ENCODE measurements around the gene SERP1.

Gene SERP1

GRCh38 chr3:150540297-150540696 is 6.0 kb downstream of the SERP1 start:
- Histone ChIP-seq H3K4me1 (ENCODE audit: control insufficient read depth, insufficient read depth, low read depth, low read length) (no peaks in the 10 kb centered on the region), H3K4ac (ENCODE audit: low read depth in 1 of 2, low read length in 2 of 2) (no peak overlapping the region), H3K79me1 (replicated peaks; ENCODE audit: low read length, poor library complexity, severe bottlenecking) (peaks cover 1% of the 10 kb centered on the region), H2AK5ac (ENCODE audit: low read length, severe bottlenecking) (no peak overlapping the region), H2BK5ac (ENCODE audit: low read depth, low read length, poor library complexity, severe bottlenecking) (no peak overlapping the region), H2AFZ (ENCODE audit: low read depth, low read length) (no peak overlapping the region), H2BK120ac (ENCODE audit: low read depth, low read length) (no peak overlapping the region), H4K91ac (ENCODE audit: low read length) (no peak overlapping the region), H2BK15ac (ENCODE audit: low read depth, poor library complexity, severe bottlenecking) (no peak overlapping the region), H3K27me3 (ENCODE audit: control insufficient read depth in 1 of 2, insufficient read depth in 1 of 2, low read length in 2 of 2) (no peaks in the 10 kb centered on the region), H3K4me3 (ENCODE audit: insufficient read depth in 1 of 2, low read depth in 1 of 2, low read length in 2 of 2) (no peak overlapping the region), H3K4me2 (ENCODE audit: low read length, poor library complexity, severe bottlenecking) (no peak overlapping the region), H3K36me3 (ENCODE audit: control insufficient read depth in 1 of 2, insufficient read depth in 2 of 2, low read depth in 1 of 2, low read length in 2 of 2) (peaks cover 0 to 33% of the 10 kb centered on the region in 2 experiments), H3K27ac (ENCODE audit: low read length, poor library complexity, severe bottlenecking) (no peak overlapping the region), H3K9me3 (ENCODE audit: control insufficient read depth, low read length) (no peaks in the 10 kb centered on the region), H3K9ac (ENCODE audit: low read length) (no peak overlapping the region), H3K14ac (ENCODE audit: low read length in 2 of 2) (no peak overlapping the region), H3K23ac (ENCODE audit: low read length in 2 of 2) (no peak overlapping the region), H3K18ac (ENCODE audit: low read depth in 1 of 2, low read length in 2 of 2) (no peak overlapping the region), H4K8ac (ENCODE audit: low read length) (no peak overlapping the region), H2BK12ac (ENCODE audit: low read length in 2 of 2) (no peak overlapping the region)
- DNase-seq: no peak
- WGBS: 100% methylated on average over 1 of the region's 2 CpGs

- no peak overlapping the region for H2AK5ac ChIP-seq (ENCODE audit: low read length, severe bottlenecking)
- H3K18ac ChIP-seq (ENCODE audit: low read depth in 1 of 2, low read length in 2 of 2): no peak overlapping the region
- no peaks in the 10 kb centered on the region for H3K4me1 ChIP-seq (ENCODE audit: control insufficient read depth, insufficient read depth, low read depth, low read length)
- peaks cover 1% of the 10 kb centered on the region for H3K79me1 ChIP-seq (replicated peaks; ENCODE audit: low read length, poor library complexity, severe bottlenecking)
- no peak overlapping the region for H2BK120ac ChIP-seq (ENCODE audit: low read depth, low read length)
- no peak overlapping the region for H3K9ac ChIP-seq (ENCODE audit: low read length)
- no peak overlapping the region for H3K4ac ChIP-seq (ENCODE audit: low read depth in 1 of 2, low read length in 2 of 2)
- peaks cover 0 to 28% of the 10 kb centered on the region in 2 experiments for H3K36me3 ChIP-seq (ENCODE audit: control insufficient read depth in 1 of 2, insufficient read depth in 2 of 2, low read depth in 1 of 2, low read length in 2 of 2)
- H2BK12ac ChIP-seq (ENCODE audit: low read length in 2 of 2): no peak overlapping the region
- no peak overlapping the region for H2AFZ ChIP-seq (ENCODE audit: low read depth, low read length)
- no peak overlapping the region for H4K8ac ChIP-seq (ENCODE audit: low read length)
- H2BK5ac ChIP-seq (ENCODE audit: low read depth, low read length, poor library complexity, severe bottlenecking): no peak overlapping the region
- no peaks in the 10 kb centered on the region for H3K9me3 ChIP-seq (ENCODE audit: control insufficient read depth, low read length)
- H4K91ac ChIP-seq (ENCODE audit: low read length): no peak overlapping the region
- no peak overlapping the region for H2BK15ac ChIP-seq (ENCODE audit: low read depth, poor library complexity, severe bottlenecking)
- H3K14ac ChIP-seq (ENCODE audit: low read length in 2 of 2): no peak overlapping the region
- H3K4me3 ChIP-seq (ENCODE audit: insufficient read depth in 1 of 2, low read depth in 1 of 2, low read length in 2 of 2): no peak overlapping the region
- no peak overlapping the region for H3K4me2 ChIP-seq (ENCODE audit: low read length, poor library complexity, severe bottlenecking)
- no peak overlapping the region for H3K23ac ChIP-seq (ENCODE audit: low read length in 2 of 2)
- DNase-seq: no peak
- no peaks in the 10 kb centered on the region for H3K27me3 ChIP-seq (ENCODE audit: control insufficient read depth in 1 of 2, insufficient read depth in 1 of 2, low read length in 2 of 2)
- WGBS: 96% methylated on average over 9 of the region's 10 CpGs
- H3K27ac ChIP-seq (ENCODE audit: low read length, poor library complexity, severe bottlenecking): no peak overlapping the region
Observed at GRCh38 chr3:150538324-150539208, 7.7 kb downstream of the SERP1 start.

GRCh38 chr3:150535204-150535603 is 11.1 kb downstream of the SERP1 start:
- peak overlapping the region in 1 of 2 experiments; percentile 34 for H3K18ac ChIP-seq (ENCODE audit: low read depth in 1 of 2, low read length in 2 of 2)
- no peaks in the 10 kb centered on the region for H3K36me3 ChIP-seq (ENCODE audit: control insufficient read depth in 1 of 2, insufficient read depth in 2 of 2, low read depth in 1 of 2, low read length in 2 of 2)
- H3K79me1 ChIP-seq (replicated peaks; ENCODE audit: low read length, poor library complexity, severe bottlenecking): no peaks in the 10 kb centered on the region
- no peak overlapping the region for H4K91ac ChIP-seq (ENCODE audit: low read length)
- DNase-seq: no peak
- 84% methylated on average over 4 of the region's 4 CpGs for WGBS
- H3K4ac ChIP-seq (ENCODE audit: low read depth in 1 of 2, low read length in 2 of 2): no peak overlapping the region
- no peak overlapping the region for H2BK15ac ChIP-seq (ENCODE audit: low read depth, poor library complexity, severe bottlenecking)
- no peaks in the 10 kb centered on the region for H3K9me3 ChIP-seq (ENCODE audit: control insufficient read depth, low read length)
- H3K4me2 ChIP-seq (ENCODE audit: low read length, poor library complexity, severe bottlenecking): no peak overlapping the region
- H3K27ac ChIP-seq (ENCODE audit: low read length, poor library complexity, severe bottlenecking): no peak overlapping the region
- H2AFZ ChIP-seq (ENCODE audit: low read depth, low read length): no peak overlapping the region
- H3K27me3 ChIP-seq (ENCODE audit: control insufficient read depth in 1 of 2, insufficient read depth in 1 of 2, low read length in 2 of 2): no peaks in the 10 kb centered on the region
- H3K4me1 ChIP-seq (ENCODE audit: control insufficient read depth, insufficient read depth, low read depth, low read length): no peaks in the 10 kb centered on the region
- H2BK5ac ChIP-seq (ENCODE audit: low read depth, low read length, poor library complexity, severe bottlenecking): no peak overlapping the region
- H3K9ac ChIP-seq (ENCODE audit: low read length): no peak overlapping the region
- H2BK12ac ChIP-seq (ENCODE audit: low read length in 2 of 2): no peak overlapping the region
- no peak overlapping the region for H3K14ac ChIP-seq (ENCODE audit: low read length in 2 of 2)
- no peak overlapping the region for H4K8ac ChIP-seq (ENCODE audit: low read length)
- H3K23ac ChIP-seq (ENCODE audit: low read length in 2 of 2): no peak overlapping the region
- H2AK5ac ChIP-seq (ENCODE audit: low read length, severe bottlenecking): no peak overlapping the region
- H2BK120ac ChIP-seq (ENCODE audit: low read depth, low read length): no peak overlapping the region
- no peak overlapping the region for H3K4me3 ChIP-seq (ENCODE audit: insufficient read depth in 1 of 2, low read depth in 1 of 2, low read length in 2 of 2)

GRCh38 chr3:150531775-150532174 is 14.5 kb downstream of the SERP1 start:
- no peak overlapping the region for H2BK120ac ChIP-seq (ENCODE audit: low read depth, low read length)
- no peaks in the 10 kb centered on the region for H3K79me1 ChIP-seq (replicated peaks; ENCODE audit: low read length, poor library complexity, severe bottlenecking)
- H3K4me3 ChIP-seq (ENCODE audit: insufficient read depth in 1 of 2, low read depth in 1 of 2, low read length in 2 of 2): no peak overlapping the region
- H2AK5ac ChIP-seq (ENCODE audit: low read length, severe bottlenecking): no peak overlapping the region
- H3K14ac ChIP-seq (ENCODE audit: low read length in 2 of 2): no peak overlapping the region
- H3K23ac ChIP-seq (ENCODE audit: low read length in 2 of 2): no peak overlapping the region
- H3K4ac ChIP-seq (ENCODE audit: low read depth in 1 of 2, low read length in 2 of 2): no peak overlapping the region
- H4K91ac ChIP-seq (ENCODE audit: low read length): no peak overlapping the region
- DNase-seq: no peak
- no peaks in the 10 kb centered on the region for H3K9me3 ChIP-seq (ENCODE audit: control insufficient read depth, low read length)
- no peaks in the 10 kb centered on the region for H3K4me1 ChIP-seq (ENCODE audit: control insufficient read depth, insufficient read depth, low read depth, low read length)
- no peaks in the 10 kb centered on the region for H3K36me3 ChIP-seq (ENCODE audit: control insufficient read depth in 1 of 2, insufficient read depth in 2 of 2, low read depth in 1 of 2, low read length in 2 of 2)
- H3K4me2 ChIP-seq (ENCODE audit: low read length, poor library complexity, severe bottlenecking): no peak overlapping the region
- H3K27me3 ChIP-seq (ENCODE audit: control insufficient read depth in 1 of 2, insufficient read depth in 1 of 2, low read length in 2 of 2): no peaks in the 10 kb centered on the region
- no peak overlapping the region for H2BK12ac ChIP-seq (ENCODE audit: low read length in 2 of 2)
- no peak overlapping the region for H3K18ac ChIP-seq (ENCODE audit: low read depth in 1 of 2, low read length in 2 of 2)
- H2BK15ac ChIP-seq (ENCODE audit: low read depth, poor library complexity, severe bottlenecking): no peak overlapping the region
- no peak overlapping the region for H2AFZ ChIP-seq (ENCODE audit: low read depth, low read length)
- H3K9ac ChIP-seq (ENCODE audit: low read length): no peak overlapping the region
- no peak overlapping the region for H2BK5ac ChIP-seq (ENCODE audit: low read depth, low read length, poor library complexity, severe bottlenecking)
- no peak overlapping the region for H3K27ac ChIP-seq (ENCODE audit: low read length, poor library complexity, severe bottlenecking)
- H4K8ac ChIP-seq (ENCODE audit: low read length): no peak overlapping the region
